ENCODE data around the gene DGKB.

Gene DGKB

DNA sequence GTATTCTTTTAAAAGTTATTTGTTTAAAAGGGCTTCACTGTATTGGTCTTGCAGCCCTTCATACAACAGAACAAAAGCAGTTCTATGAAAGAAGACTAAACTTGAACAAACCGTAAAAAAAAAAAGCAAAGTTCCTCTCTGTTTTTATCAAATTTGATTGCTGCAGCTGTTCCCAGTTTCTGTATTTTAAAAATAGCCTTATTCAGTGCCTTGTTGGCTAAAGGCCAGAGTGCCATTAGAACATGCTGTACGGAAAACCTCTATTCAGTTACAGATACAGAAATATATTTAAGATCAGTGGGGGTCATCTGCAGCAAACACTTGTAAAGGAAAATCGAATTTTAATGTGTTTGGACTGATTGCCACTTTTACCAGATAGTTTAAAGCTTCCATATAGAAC is 705.3 kb downstream of the DGKB start:
- Histone ChIP-seq H3K27ac (ENCODE audit: low read length) (no peak overlapping the region), H3K9me3 (ENCODE audit: control insufficient read depth, low read depth, low read length) (no peaks in the 10 kb centered on the region), H3K4me3 (ENCODE audit: low read length) (no peak overlapping the region), H3K9ac (ENCODE audit: low read length) (no peak overlapping the region), H3K36me3 (ENCODE audit: control insufficient read depth, low read depth, low read length) (no peaks in the 10 kb centered on the region), H3K4me1 (ENCODE audit: control insufficient read depth, low read depth, low read length) (no peaks in the 10 kb centered on the region), H3K27me3 (ENCODE audit: control insufficient read depth, insufficient read depth, low read length) (no peaks in the 10 kb centered on the region)

DNA sequence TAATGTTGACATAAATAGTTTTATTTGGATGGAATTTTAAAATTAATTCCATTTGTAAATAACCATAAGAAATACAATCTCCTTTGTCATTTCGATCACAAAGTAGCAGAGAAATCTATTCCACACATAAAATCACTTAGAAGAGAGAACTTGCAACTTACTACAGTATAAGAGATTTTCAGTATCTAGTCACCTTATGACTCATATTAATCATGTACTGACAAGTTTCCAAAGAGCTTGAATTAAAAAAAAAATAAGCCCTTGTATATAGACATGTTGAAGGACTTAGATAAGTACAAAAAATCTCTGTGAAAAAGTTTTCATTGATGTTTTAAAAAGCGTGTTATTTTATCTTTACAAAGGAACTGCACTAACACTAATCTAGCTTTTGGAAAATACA is 706.0 kb downstream of the DGKB start:
- H3K27ac ChIP-seq (ENCODE audit: low read length): no peak overlapping the region

DNA sequence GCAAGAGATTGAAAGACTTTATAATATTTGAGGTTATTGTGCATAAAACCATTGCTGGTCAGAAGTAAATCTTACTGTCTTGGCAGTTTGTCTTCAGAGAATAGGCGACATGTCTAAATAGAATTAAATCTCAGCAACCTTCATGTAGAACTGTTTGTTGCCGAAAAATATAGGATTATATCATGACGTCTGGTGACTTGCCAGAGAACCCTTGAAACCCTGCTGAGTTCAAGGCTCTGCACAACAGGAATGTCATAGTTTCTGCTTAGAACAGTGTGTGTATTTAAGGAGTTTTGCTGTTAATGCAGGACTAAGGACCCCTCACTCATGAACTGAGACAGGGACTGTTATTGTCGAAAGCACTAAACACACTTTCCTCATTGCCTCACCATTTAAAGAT is 706.7 kb downstream of the DGKB start:
- Histone ChIP-seq H3K4me3 (ENCODE audit: low read length) (no peak overlapping the region), H3K4me1 (ENCODE audit: control insufficient read depth, low read depth, low read length) (no peaks in the 10 kb centered on the region), H3K27ac (ENCODE audit: low read length) (no peak overlapping the region), H3K27me3 (ENCODE audit: control insufficient read depth, insufficient read depth, low read length) (no peaks in the 10 kb centered on the region), H3K36me3 (ENCODE audit: control insufficient read depth, low read depth, low read length) (no peaks in the 10 kb centered on the region), H3K9me3 (ENCODE audit: control insufficient read depth, low read depth, low read length) (no peaks in the 10 kb centered on the region), H3K9ac (ENCODE audit: low read length) (no peak overlapping the region)

More for the DNA sequence above, 706.0 kb downstream of the DGKB start:
- Histone ChIP-seq H3K4me1 (ENCODE audit: control insufficient read depth, low read depth, low read length) (no peaks in the 10 kb centered on the region), H3K27me3 (ENCODE audit: control insufficient read depth, insufficient read depth, low read length) (no peaks in the 10 kb centered on the region), H3K9me3 (ENCODE audit: control insufficient read depth, low read depth, low read length) (no peaks in the 10 kb centered on the region), H3K9ac (ENCODE audit: low read length) (no peak overlapping the region), H3K4me3 (ENCODE audit: low read length) (no peak overlapping the region), H3K36me3 (ENCODE audit: control insufficient read depth, low read depth, low read length) (no peaks in the 10 kb centered on the region)

DNA sequence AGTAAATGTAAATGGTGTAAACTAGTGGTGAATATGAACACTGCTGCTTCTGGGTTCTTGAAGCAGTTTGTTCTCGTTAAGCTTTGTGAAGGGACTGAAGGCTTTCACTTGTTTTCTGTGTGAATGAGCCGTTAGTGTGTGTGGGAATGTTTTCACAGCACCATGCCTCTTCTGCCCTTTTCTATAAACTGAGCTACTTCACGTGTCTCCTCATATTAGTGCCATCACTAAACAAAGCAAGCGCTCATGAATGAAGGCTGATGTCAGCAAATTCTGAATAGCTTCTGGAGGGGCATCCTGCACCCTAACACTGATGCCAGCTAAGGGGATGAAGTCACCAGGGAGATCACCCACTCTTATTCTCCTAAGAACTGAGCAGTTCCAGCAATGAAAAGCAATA is 707.5 kb downstream of the DGKB start:
- no peak overlapping the region for H3K27ac ChIP-seq (ENCODE audit: low read length)
- no peaks in the 10 kb centered on the region for H3K4me1 ChIP-seq (ENCODE audit: control insufficient read depth, low read depth, low read length)
- H3K9ac ChIP-seq (ENCODE audit: low read length): no peak overlapping the region
- H3K27me3 ChIP-seq (ENCODE audit: control insufficient read depth, insufficient read depth, low read length): no peaks in the 10 kb centered on the region
- H3K36me3 ChIP-seq (ENCODE audit: control insufficient read depth, low read depth, low read length): no peaks in the 10 kb centered on the region
- H3K9me3 ChIP-seq (ENCODE audit: control insufficient read depth, low read depth, low read length): no peaks in the 10 kb centered on the region
- no peak overlapping the region for H3K4me3 ChIP-seq (ENCODE audit: low read length)

DNA sequence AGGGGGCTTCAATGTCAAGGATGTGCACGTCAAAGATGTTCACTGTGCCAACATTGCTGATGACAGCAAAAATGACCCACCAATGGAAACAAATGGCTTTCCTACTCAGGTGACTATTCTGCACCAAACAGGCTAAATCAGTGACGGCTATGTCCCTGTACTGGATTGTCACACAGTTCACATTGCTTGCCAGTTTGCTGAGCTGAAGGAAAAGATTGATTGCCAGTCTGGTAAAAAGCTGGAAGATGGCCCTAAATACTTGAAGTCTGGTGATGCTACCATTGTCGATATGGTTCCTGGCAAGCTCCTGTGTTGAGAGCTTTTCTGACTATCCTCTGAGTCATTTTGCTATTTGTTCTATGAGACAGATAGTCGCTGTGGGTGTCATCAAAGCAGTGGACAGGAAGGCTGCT is 710.9 kb downstream of the DGKB start:
- Histone ChIP-seq H3K4me3 (ENCODE audit: low read length) (no peak overlapping the region), H3K27ac (ENCODE audit: low read length) (no peak overlapping the region), H3K36me3 (ENCODE audit: control insufficient read depth, low read depth, low read length) (no peaks in the 10 kb centered on the region), H3K9me3 (ENCODE audit: control insufficient read depth, low read depth, low read length) (no peaks in the 10 kb centered on the region), H3K9ac (ENCODE audit: low read length) (no peak overlapping the region), H3K4me1 (ENCODE audit: control insufficient read depth, low read depth, low read length) (no peaks in the 10 kb centered on the region), H3K27me3 (ENCODE audit: control insufficient read depth, insufficient read depth, low read length) (no peaks in the 10 kb centered on the region)

DNA sequence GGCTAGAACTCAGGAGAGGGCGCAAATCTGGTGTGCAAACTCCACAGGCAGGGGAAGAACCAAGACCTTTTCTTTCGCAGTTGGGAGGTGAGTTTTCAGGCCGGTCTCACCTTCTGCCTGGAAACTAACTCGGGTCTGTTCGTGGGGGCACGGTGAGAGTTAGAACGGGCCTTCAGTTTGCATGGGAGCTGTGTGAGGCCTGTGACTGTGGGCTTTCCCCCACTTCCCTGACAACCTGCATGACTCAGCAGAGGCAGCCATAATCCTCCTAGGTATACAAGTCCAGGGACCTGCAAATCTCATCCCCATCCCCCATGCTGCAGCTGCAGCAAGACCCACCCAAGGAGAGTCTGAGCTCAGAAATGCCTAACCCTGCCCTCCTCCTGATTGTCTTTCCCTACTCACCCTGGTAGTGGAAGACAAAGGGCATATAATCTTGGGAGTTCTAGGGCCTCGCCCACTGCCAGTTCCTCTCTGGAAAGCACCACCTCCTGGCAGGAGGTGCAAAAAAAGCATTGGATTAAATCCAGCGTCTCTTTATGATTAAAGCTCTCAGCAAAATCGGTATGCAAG is 718.2 kb downstream of the DGKB start:
- Histone ChIP-seq H3K27me3 (ENCODE audit: control insufficient read depth, insufficient read depth, low read length) (no peaks in the 10 kb centered on the region), H3K9ac (ENCODE audit: low read length) (no peak overlapping the region), H3K36me3 (ENCODE audit: control insufficient read depth, low read depth, low read length) (no peaks in the 10 kb centered on the region), H3K27ac (ENCODE audit: low read length) (no peak overlapping the region), H3K9me3 (ENCODE audit: control insufficient read depth, low read depth, low read length) (no peaks in the 10 kb centered on the region), H3K4me3 (ENCODE audit: low read length) (no peak overlapping the region), H3K4me1 (ENCODE audit: control insufficient read depth, low read depth, low read length) (no peaks in the 10 kb centered on the region)

DNA sequence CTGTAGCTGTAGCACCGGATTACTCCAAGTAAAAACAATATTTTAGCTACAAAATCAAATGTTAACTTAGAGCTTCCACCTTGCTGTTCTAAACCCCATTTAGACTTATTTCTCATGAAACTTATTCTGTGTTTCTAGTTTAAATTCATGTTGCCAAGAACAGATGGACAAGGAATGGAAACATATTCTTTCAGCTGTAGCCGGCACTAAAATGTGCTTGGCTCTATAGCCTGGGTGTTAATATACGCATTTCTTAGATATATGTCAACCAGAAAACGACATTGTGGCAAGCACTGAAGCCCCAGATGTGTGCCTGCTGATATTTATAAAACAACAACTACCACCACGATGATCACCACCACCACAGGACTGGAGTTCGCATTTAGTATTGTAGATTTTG is 722.8 kb downstream of the DGKB start:
- H3K27ac ChIP-seq (ENCODE audit: low read length): no peak overlapping the region
- H3K4me3 ChIP-seq (ENCODE audit: low read length): no peak overlapping the region
- no peaks in the 10 kb centered on the region for H3K36me3 ChIP-seq (ENCODE audit: control insufficient read depth, low read depth, low read length)
- H3K9ac ChIP-seq (ENCODE audit: low read length): no peak overlapping the region
- no peaks in the 10 kb centered on the region for H3K27me3 ChIP-seq (ENCODE audit: control insufficient read depth, insufficient read depth, low read length)
- no peaks in the 10 kb centered on the region for H3K9me3 ChIP-seq (ENCODE audit: control insufficient read depth, low read depth, low read length)
- H3K4me1 ChIP-seq (ENCODE audit: control insufficient read depth, low read depth, low read length): no peaks in the 10 kb centered on the region

DNA sequence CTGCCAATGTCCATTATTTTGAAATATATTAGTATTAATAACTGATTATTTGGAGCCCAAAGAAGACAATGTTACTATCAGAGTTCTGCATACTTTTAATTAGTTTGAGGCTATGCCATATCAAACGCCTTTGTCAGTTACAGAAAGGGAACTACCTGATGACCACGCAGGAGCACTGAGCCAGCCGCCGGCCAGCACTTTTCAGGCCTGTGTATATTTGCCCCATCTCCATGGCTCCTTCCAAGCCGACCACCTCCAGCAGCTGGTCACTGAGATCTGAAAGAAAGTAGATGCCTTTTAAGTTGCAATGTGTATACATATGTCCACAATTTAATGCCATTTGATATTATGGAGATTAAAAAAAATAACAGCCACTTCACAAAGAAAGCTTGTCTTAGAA is 724.7 kb downstream of the DGKB start:
- Histone ChIP-seq H3K4me3 (ENCODE audit: low read length) (no peak overlapping the region), H3K9me3 (ENCODE audit: control insufficient read depth, low read depth, low read length) (no peaks in the 10 kb centered on the region), H3K36me3 (ENCODE audit: control insufficient read depth, low read depth, low read length) (no peaks in the 10 kb centered on the region), H3K27ac (ENCODE audit: low read length) (no peak overlapping the region), H3K4me1 (ENCODE audit: control insufficient read depth, low read depth, low read length) (no peaks in the 10 kb centered on the region), H3K27me3 (ENCODE audit: control insufficient read depth, insufficient read depth, low read length) (no peaks in the 10 kb centered on the region), H3K9ac (ENCODE audit: low read length) (no peak overlapping the region)

DNA sequence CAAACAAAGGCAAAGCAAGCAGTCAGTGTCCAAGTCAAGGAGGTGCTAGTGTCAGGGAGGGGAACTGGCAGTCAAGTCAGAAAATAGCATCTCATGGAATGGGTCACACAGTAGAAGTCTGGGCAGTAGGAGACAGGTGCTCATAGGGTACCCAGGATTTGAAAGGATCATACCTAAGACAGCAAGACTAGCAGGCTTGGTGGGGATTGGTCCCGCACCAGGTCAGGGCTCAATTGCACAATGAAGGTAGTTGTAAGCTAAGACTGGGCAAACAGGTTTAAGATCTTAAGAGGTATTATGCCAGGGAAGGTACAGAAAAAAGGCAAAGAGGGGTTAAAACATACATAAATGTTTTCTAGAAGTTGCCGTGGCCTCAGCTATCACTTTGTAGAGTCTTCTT is 731.7 kb downstream of the DGKB start:
- H3K27me3 ChIP-seq (ENCODE audit: control insufficient read depth, insufficient read depth, low read length): no peaks in the 10 kb centered on the region
- no peak overlapping the region for H3K27ac ChIP-seq (ENCODE audit: low read length)
- no peaks in the 10 kb centered on the region for H3K9me3 ChIP-seq (ENCODE audit: control insufficient read depth, low read depth, low read length)
- H3K4me3 ChIP-seq (ENCODE audit: low read length): no peak overlapping the region
- H3K36me3 ChIP-seq (ENCODE audit: control insufficient read depth, low read depth, low read length): no peaks in the 10 kb centered on the region
- H3K9ac ChIP-seq (ENCODE audit: low read length): no peak overlapping the region
- H3K4me1 ChIP-seq (ENCODE audit: control insufficient read depth, low read depth, low read length): no peaks in the 10 kb centered on the region

DNA sequence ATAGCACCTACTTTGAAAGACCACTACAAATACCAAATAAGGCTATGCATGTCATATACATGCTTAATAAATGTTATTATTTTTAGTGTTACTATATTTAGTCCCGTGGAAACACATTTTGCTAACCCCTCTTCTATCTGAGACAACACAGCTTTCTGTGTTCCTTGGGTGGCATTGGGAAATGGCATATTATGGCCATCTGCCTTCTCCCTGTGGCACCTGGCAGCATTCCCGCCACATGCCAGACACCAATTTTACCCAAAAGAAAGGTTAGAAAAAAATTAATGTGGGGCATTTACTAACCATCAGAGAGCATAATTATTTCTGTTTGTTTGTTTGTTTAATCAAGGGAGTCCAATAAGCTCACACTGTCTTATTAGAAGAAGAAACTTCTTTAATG is 744.4 kb downstream of the DGKB start:
- H3K4me1 ChIP-seq (ENCODE audit: control insufficient read depth, low read depth, low read length): no peaks in the 10 kb centered on the region
- no peaks in the 10 kb centered on the region for H3K36me3 ChIP-seq (ENCODE audit: control insufficient read depth, low read depth, low read length)
- no peaks in the 10 kb centered on the region for H3K27me3 ChIP-seq (ENCODE audit: control insufficient read depth, insufficient read depth, low read length)

DNA sequence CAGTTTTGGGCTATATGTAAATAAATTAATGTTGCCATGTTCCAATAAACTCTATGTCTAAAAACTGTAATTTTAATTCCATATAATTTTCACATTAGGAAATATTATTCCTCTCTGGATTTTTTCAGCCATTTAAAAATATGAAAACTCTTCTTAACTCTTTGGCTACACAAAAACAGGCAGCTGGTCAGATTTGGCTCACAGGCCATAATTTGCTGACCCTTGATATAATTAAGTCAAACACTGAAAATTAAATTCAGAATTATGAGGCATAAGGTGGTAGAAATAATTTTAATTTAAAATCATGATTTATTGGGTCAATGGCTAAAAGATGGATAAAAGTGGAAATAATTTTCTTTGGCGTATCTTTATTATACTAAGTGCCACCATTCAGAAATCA is 746.1 kb downstream of the DGKB start:
- Histone ChIP-seq H3K4me1 (ENCODE audit: control insufficient read depth, low read depth, low read length) (no peaks in the 10 kb centered on the region), H3K27me3 (ENCODE audit: control insufficient read depth, insufficient read depth, low read length) (no peaks in the 10 kb centered on the region), H3K27ac (ENCODE audit: low read length) (no peak overlapping the region), H3K9ac (ENCODE audit: low read length) (no peak overlapping the region), H3K9me3 (ENCODE audit: control insufficient read depth, low read depth, low read length) (no peaks in the 10 kb centered on the region), H3K36me3 (ENCODE audit: control insufficient read depth, low read depth, low read length) (no peaks in the 10 kb centered on the region), H3K4me3 (ENCODE audit: low read length) (no peak overlapping the region)

More for the DNA sequence above, 744.4 kb downstream of the DGKB start:
- Histone ChIP-seq H3K27ac (ENCODE audit: low read length) (no peak overlapping the region), H3K9ac (ENCODE audit: low read length) (no peak overlapping the region), H3K4me3 (ENCODE audit: low read length) (no peak overlapping the region), H3K9me3 (ENCODE audit: control insufficient read depth, low read depth, low read length) (no peaks in the 10 kb centered on the region)

DNA sequence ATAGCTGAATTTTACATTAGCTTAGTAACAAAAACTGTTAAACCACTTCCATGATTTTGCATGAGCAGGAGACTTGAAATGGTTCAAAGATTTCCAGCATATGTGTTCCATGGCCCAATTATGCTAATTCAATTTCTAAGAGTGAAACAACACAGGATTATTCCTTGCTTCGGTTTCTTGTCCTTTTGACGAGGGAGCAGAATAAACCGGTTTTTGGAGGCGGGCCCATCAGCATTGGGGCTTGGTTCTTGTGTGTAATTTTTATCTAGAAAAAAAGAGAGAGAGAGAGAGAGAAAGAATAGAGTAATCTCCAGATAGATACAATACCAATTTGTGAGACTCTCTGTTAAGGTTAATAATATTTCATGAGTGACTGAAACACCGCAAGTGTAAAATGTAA is 753.6 kb downstream of the DGKB start:
- Histone ChIP-seq H3K4me3 (ENCODE audit: low read length) (no peak overlapping the region), H3K9ac (ENCODE audit: low read length) (no peak overlapping the region)

More for the DNA sequence above, 753.6 kb downstream of the DGKB start:
- Histone ChIP-seq H3K36me3 (ENCODE audit: control insufficient read depth, low read depth, low read length) (no peaks in the 10 kb centered on the region), H3K27me3 (ENCODE audit: control insufficient read depth, insufficient read depth, low read length) (no peaks in the 10 kb centered on the region), H3K27ac (ENCODE audit: low read length) (no peak overlapping the region), H3K4me1 (ENCODE audit: control insufficient read depth, low read depth, low read length) (no peaks in the 10 kb centered on the region), H3K9me3 (ENCODE audit: control insufficient read depth, low read depth, low read length) (no peaks in the 10 kb centered on the region)
